ENCODE data around the gene ACER3. TPM values are rescaled to one million over a fixed set of nuclear protein-coding genes. Genes with fewer than 3 reads are reported as not detected.
"Not testable (repeated sequence)": the region's sequence is repeated elsewhere in the genome, so short reads cannot be mapped to it uniquely, and the experiment has no call there.

The ACER3 gene
- total RNA-seq, 2 donors from 2014 or later, result 7.0 to 24.7 TPM

GRCh38 chr11:76859708-76860227 is 950 bp upstream of the ACER3 start:
- no peak overlapping the region for H3K4me3 ChIP-seq
- DNase-seq (ENCODE audit: low spot score), result no peak
- no peak for ATAC-seq (ENCODE audit: insufficient number of reproducible peaks, low FRiP score, low read depth)
- no peaks in the 10 kb centered on the region for H3K27me3 ChIP-seq (replicated peaks; ENCODE audit: insufficient read depth)
- no peaks in the 10 kb centered on the region for H3K36me3 ChIP-seq
- H3K27ac ChIP-seq, result peak overlapping the region; percentile 57 to 78
- no peaks in the 10 kb centered on the region for H3K9me3 ChIP-seq
- H3K4me1 ChIP-seq (ENCODE audit: control insufficient read depth in 1 of 2, low read depth in 2 of 2), result peaks cover 3 to 13% of the 10 kb centered on the region in 2 donors
- TF ChIP-seq, protein P1, sequence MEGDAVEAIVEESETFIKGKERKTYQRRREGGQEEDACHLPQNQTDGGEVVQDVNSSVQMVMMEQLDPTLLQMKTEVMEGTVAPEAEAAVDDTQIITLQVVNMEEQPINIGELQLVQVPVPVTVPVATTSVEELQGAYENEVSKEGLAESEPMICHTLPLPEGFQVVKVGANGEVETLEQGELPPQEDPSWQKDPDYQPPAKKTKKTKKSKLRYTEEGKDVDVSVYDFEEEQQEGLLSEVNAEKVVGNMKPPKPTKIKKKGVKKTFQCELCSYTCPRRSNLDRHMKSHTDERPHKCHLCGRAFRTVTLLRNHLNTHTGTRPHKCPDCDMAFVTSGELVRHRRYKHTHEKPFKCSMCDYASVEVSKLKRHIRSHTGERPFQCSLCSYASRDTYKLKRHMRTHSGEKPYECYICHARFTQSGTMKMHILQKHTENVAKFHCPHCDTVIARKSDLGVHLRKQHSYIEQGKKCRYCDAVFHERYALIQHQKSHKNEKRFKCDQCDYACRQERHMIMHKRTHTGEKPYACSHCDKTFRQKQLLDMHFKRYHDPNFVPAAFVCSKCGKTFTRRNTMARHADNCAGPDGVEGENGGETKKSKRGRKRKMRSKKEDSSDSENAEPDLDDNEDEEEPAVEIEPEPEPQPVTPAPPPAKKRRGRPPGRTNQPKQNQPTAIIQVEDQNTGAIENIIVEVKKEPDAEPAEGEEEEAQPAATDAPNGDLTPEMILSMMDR (IDR thresholded peaks at IDR 0.05), result no peak

GRCh38 chr11:76861490-76861953 is 804 bp downstream of the ACER3 start:
- Histone ChIP-seq H3K9me3 (no peaks in the 10 kb centered on the region), H3K27me3 (replicated peaks; ENCODE audit: insufficient read depth) (no peaks in the 10 kb centered on the region), H3K27ac (peak overlapping the region; percentile 76 to 78), H3K4me1 (ENCODE audit: control insufficient read depth in 1 of 2, low read depth in 2 of 2) (peaks cover 3 to 13% of the 10 kb centered on the region in 2 donors), H3K4me3 (peak overlapping the region; percentile 82), H3K36me3 (no peaks in the 10 kb centered on the region)
- ATAC-seq (ENCODE audit: insufficient number of reproducible peaks, low FRiP score, low read depth) (no peak), DNase-seq (ENCODE audit: low spot score) (no peak)
- TF ChIP-seq, protein P1 (IDR thresholded peaks at IDR 0.05), result no peak

- H3K27ac ChIP-seq; H3K9me3 ChIP-seq; ATAC-seq (ENCODE audit: insufficient number of reproducible peaks, low FRiP score, low read depth); H3K27me3 ChIP-seq (replicated peaks; ENCODE audit: insufficient read depth); DNase-seq (ENCODE audit: low spot score); H3K4me3 ChIP-seq; H3K36me3 ChIP-seq: not testable (repeated sequence)
- H3K4me1 ChIP-seq (ENCODE audit: control insufficient read depth in 1 of 2, low read depth in 2 of 2), result peaks cover 3 to 13% of the 10 kb centered on the region in 2 donors
Observed at GRCh38 chr11:76862794-76863193, 2.1 kb downstream of the ACER3 start.

GRCh38 chr11:76863196-76863777 is 2.6 kb downstream of the ACER3 start:
- no peak for ATAC-seq (ENCODE audit: insufficient number of reproducible peaks, low FRiP score, low read depth)

DNA sequence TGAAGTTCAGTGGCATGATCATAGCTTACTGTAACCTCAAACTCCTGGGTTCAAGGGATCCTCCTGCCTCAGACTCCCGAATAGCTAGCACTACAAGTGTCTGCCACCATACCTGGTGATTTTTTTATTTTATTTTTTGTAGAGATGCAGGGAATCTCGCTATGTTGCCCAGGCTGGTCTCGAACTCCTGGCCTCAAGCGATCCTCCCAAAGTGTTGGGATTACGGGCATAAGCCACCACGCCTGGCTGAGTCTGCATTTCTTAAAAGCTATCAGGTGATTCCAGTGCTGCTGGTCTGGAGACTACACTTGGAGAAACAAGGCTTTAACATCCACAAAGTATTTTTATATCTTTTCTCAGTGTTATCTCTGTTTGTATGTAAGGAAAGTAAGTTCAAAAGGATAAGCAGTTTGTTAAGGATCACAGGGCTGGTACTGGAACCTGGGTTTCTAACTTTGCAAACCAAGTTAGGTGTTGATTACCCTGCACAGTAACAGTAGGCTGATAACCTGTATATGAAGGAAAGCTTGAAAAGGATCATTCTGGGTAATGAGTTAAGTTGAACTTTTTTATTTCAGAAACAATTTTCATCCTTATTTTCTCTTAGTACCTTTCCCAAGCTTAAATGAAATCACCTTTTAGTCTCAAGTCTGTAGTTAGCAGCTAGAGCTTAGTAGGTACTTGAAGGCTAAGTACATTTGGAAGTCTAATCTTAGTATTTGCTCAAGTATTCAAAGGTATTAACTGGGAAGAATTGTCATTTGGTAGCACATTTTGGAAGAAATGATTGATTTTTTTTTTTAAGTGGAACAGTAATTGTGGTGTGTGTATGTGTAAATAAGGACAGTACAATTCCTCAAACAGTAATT is 12.5 kb downstream of the ACER3 start:
- Histone ChIP-seq H3K27me3 (replicated peaks; ENCODE audit: insufficient read depth) (no peaks in the 10 kb centered on the region), H3K27ac (no peak overlapping the region), H3K9me3 (no peaks in the 10 kb centered on the region), H3K4me3 (no peak overlapping the region), H3K4me1 (ENCODE audit: control insufficient read depth in 1 of 2, low read depth in 2 of 2) (no peaks in the 10 kb centered on the region), H3K36me3 (peaks cover 8% of the 10 kb centered on the region)
- ATAC-seq (ENCODE audit: insufficient number of reproducible peaks, low FRiP score, low read depth), result no peak
- no peak for DNase-seq (ENCODE audit: low spot score)
- TF ChIP-seq, protein P1 (IDR thresholded peaks at IDR 0.05), result no peak

More at GRCh38 chr11:76863196-76863777, 2.6 kb downstream of the ACER3 start:
- Histone ChIP-seq H3K9me3 (no peaks in the 10 kb centered on the region), H3K4me1 (ENCODE audit: control insufficient read depth in 1 of 2, low read depth in 2 of 2) (peaks cover 3 to 13% of the 10 kb centered on the region in 2 donors), H3K36me3 (no peaks in the 10 kb centered on the region), H3K27ac (no peak overlapping the region), H3K27me3 (replicated peaks; ENCODE audit: insufficient read depth) (no peaks in the 10 kb centered on the region), H3K4me3 (no peak overlapping the region)
- no peak for DNase-seq (ENCODE audit: low spot score)
- TF ChIP-seq, protein P1 (IDR thresholded peaks at IDR 0.05), result no peak
